Activated B cell treated with CpG ODN at 0.5 μM for 24 hours (primary cell): ENCODE measurements around the gene TBC1D14. TPM values are rescaled to one million over a fixed set of nuclear protein-coding genes. Genes with fewer than 3 reads are reported as not detected.

ENCODE experiments used
- ATAC-seq: fragments of 200-7000 bp; cut with Tn5 transposase; one replicate; pipeline ENCODE4 v1.10.0; 2021; ENCODE audit warnings: low read depth, mild to moderate bottlenecking, moderate library complexity
- CTCF ChIA-PET: fragments of 350-600 bp; sonication (Branson Sonifier 250); formaldehyde crosslinking; loops from one replicate; lab custom pipeline; 2021; ENCODE audit warnings: antibody characterized with exemption; lab: Charles Lee
- POLR2A ChIA-PET: fragments of 350-600 bp; sonication (Branson Sonifier 250); formaldehyde crosslinking; loops from one replicate; lab custom pipeline; 2021; ENCODE audit warnings: antibody characterized with exemption; lab: Charles Lee
- DNase-seq: peaks from one replicate; pipeline ENCODE4 v3.0.0; 2022
- H3K27ac Mint-ChIP-seq: one replicate; pipeline ENCODE4 v1.8.0; 2020; ENCODE audit warnings: mixed read lengths
- H3K27me3 Mint-ChIP-seq: one replicate; pipeline ENCODE4 v1.8.0; 2021; ENCODE audit warnings: mixed read lengths
- H3K36me3 Mint-ChIP-seq: one replicate; pipeline ENCODE4 v1.8.0; 2021; ENCODE audit warnings: low read depth, mixed read lengths
- H3K4me1 Mint-ChIP-seq: one replicate; pipeline ENCODE4 v1.8.0; 2021; ENCODE audit warnings: mixed read lengths
- H3K4me3 Mint-ChIP-seq: one replicate; pipeline ENCODE4 v1.8.0; 2020; ENCODE audit warnings: mild to moderate bottlenecking, mixed read lengths
- H3K9me3 Mint-ChIP-seq: one replicate; pipeline ENCODE4 v1.8.0; 2020; ENCODE audit warnings: mixed read lengths
- CTCF ChIP-seq: fragments of 200-600 bp; IDR thresholded peaks from one replicate; pipeline ENCODE4 v1.8.0; 2022; ENCODE audit warnings: antibody characterized with exemption, mild to moderate bottlenecking
- intact Hi-C: fragments of 100-400 bp; cut with micrococcal nuclease; formaldehyde crosslinking; loops from one replicate; pipeline ENCODE4 v1.15.1; 2024
- total RNA-seq: library from RNA; stranded (reverse); gene quantifications from 2 replicates; pipeline ENCODE4 v1.2.3, GENCODE V29; 2022

Gene TBC1D14
- total RNA-seq, 1 donor from 2014 or later = 35.1 TPM

DNA sequence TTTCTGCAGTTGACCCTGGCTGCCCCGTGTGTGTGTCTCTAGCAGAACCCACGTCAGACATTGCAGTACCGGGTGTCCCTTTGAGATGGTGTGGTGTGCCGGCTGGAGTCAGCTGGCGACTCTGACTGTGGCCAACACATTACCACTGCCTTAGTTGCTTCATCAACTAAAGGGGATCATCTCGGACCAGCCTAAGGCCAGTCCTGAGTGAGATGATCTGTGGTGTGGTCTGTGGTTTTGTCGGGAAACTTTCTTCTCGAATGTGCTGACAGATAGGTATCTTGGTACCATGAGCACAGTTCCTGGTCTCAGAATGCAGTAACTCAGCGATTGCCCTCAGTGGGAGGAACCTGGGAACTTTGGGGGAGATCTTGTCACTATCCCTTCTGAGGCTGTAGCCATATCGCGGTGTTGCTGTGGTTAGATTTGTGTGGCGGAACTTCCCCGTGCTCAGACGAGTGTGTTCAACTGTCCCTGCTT, 15.8 kb downstream of the TBC1D14 start:
- Mint-ChIP-seq H3K9me3 (no peaks in the 10 kb centered on the region), H3K4me1 (peaks cover 18% of the 10 kb centered on the region), H3K36me3 (peaks cover 38% of the 10 kb centered on the region), H3K4me3 (no peak overlapping the region), H3K27ac (no peak overlapping the region), H3K27me3 (no peaks in the 10 kb centered on the region)
- DNase-seq (no peak), ATAC-seq (no peak)
- ChIA-PET CTCF (no interaction called here), POLR2A (no interaction called here)
- intact Hi-C loops = no loop called here
- no peak for TF ChIP-seq CTCF

DNA sequence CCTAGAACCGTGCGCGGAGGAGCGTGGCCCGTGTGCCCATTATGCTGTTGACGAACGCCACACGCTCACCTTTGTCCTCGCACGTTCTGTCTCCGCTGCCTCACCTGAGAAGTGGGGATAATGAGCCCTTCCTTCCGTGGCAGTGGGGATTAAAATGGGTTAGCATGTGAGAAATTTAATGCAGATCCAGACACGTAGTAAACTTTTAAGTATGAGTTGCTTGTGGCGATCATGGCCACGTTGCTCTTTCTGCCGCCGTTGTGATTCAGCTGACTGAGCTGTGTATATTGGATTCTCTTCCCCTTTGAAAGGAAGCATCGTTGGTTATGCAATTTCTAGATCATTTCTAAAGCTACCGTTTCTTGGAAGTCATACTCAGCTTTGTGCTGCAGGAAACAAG, 16.5 kb downstream of the TBC1D14 start:
- Mint-ChIP-seq H3K36me3 (peaks cover 38% of the 10 kb centered on the region), H3K4me3 (no peak overlapping the region), H3K27ac (no peak overlapping the region), H3K27me3 (no peaks in the 10 kb centered on the region), H3K9me3 (no peaks in the 10 kb centered on the region), H3K4me1 (peaks cover 16% of the 10 kb centered on the region)
- ATAC-seq = no peak
- TF ChIP-seq CTCF = no peak
- intact Hi-C loops = no loop called here
- ChIA-PET CTCF (no interaction called here), POLR2A (no interaction called here)
- DNase-seq = no peak

DNA sequence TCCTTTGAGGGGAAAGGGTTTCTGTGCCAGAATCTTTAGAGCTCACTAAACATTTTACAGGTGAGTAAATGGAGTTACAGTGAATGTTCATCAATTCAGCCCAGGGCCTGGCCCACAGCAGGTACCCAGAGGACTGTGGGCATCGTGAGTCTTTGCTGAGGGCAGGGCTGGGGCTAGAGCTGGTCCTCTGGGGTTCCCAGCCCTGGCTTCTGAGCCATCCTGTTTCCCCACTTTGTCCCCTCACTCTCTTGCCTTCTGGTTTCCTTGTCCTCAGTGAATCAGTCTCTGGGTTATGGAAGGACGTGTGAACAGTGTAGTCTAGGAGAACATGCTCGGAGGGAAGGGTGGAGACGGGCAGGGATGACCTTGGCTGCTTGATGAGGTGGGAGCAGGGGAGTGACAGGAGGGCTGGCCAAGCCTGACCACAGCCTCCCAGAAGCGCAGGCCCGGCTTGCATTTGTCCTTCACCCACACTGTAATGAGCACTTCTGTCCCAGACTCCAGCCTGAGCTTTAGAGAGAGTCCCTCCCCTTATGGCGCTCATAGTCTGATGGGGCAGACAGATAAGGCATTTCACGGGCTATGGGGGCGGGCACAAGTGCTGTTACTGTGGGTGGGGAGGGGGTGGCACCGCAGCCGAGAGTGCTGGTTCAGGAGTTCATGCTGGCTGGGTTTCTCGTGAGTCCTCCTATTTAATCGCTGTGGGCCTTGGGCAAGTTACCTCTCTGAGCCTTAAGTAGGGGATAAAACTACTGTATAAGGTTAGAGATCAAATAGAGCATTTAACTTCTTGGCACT, 17.3 kb downstream of the TBC1D14 start:
- intact Hi-C loops = no loop called here
- TF ChIP-seq CTCF = no peak
- no peaks in the 10 kb centered on the region for H3K27me3 Mint-ChIP-seq
- CTCF ChIA-PET = no interaction called here
- peaks cover 18% of the 10 kb centered on the region for H3K4me1 Mint-ChIP-seq
- H3K36me3 Mint-ChIP-seq = peaks cover 41% of the 10 kb centered on the region
- no peaks in the 10 kb centered on the region for H3K9me3 Mint-ChIP-seq
- H3K27ac Mint-ChIP-seq = no peak overlapping the region
- POLR2A ChIA-PET = interaction anchor here (0.9 kb wide), 1 partner anchor 60 kb away, joined by 3 read pairs; no protein-coding TSS in a partner anchor
- DNase-seq (no peak), ATAC-seq (no peak)
- no peak overlapping the region for H3K4me3 Mint-ChIP-seq

GRCh38 chr4:6928081-6928480, 18.5 kb downstream of the TBC1D14 start:
- Mint-ChIP-seq H3K27ac (no peak overlapping the region), H3K4me3 (no peak overlapping the region), H3K36me3 (peaks cover 41% of the 10 kb centered on the region), H3K4me1 (peaks cover 18% of the 10 kb centered on the region), H3K9me3 (no peaks in the 10 kb centered on the region), H3K27me3 (no peaks in the 10 kb centered on the region)
- ATAC-seq (no peak), DNase-seq (no peak)
- ChIA-PET POLR2A (no interaction called here), CTCF (interaction anchor here (1.5 kb wide), 1 partner anchor 46 kb away, joined by 3 read pairs; no protein-coding TSS in a partner anchor)
- no peak for TF ChIP-seq CTCF
- intact Hi-C loops = no loop called here

DNA sequence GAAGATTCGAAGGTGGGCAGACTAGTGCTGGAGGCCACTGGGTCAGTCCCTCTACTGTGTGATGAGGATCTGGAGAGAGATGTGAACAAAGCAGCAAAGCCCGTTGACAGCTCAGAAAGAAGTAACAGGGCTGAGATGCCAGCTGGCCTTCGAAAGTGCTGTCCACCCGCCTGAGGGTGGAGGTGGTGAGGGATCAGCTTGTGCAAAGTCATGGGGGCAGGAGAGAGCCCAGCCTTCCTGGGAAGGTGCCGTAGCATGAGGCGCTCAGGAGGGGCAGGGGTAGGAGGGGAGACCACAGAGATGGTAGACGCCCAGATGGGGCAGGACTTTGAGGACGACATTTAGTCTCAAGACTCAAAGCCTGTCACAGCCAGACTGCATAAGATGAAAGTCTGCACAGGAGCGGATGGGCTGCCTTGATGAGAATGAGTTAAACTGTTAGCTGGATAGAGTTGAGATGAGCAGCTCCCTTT, 19.7 kb downstream of the TBC1D14 start:
- Mint-ChIP-seq H3K36me3 (peaks cover 38% of the 10 kb centered on the region), H3K9me3 (no peaks in the 10 kb centered on the region), H3K27ac (no peak overlapping the region), H3K27me3 (no peaks in the 10 kb centered on the region), H3K4me1 (peaks cover 18% of the 10 kb centered on the region), H3K4me3 (no peak overlapping the region)
- no peak for DNase-seq
- ATAC-seq = no peak
- CTCF ChIA-PET = interaction anchor here (0.7 kb wide), 1 partner anchor 8 kb away, joined by 3 read pairs; no protein-coding TSS in a partner anchor
- intact Hi-C loops = no loop called here
- TF ChIP-seq CTCF = no peak
- POLR2A ChIA-PET = no interaction called here
